CD4-positive, alpha-beta T cell (primary cell): ENCODE results near the gene TMEM167B. TPM values are rescaled to one million over a fixed set of nuclear protein-coding genes. Genes with fewer than 3 reads are reported as not detected.

Experiments used
- ATAC-seq: fragments of 200-7000 bp; cut with Tn5 transposase; one replicate; pipeline ENCODE4 v1.10.0; 2022; ENCODE audit warnings: mild to moderate bottlenecking; ENCODE audit not compliant: poor library complexity
- CTCF ChIA-PET: fragments of 350-600 bp; sonication (Branson Sonifier 250); formaldehyde crosslinking; loops from one replicate; lab custom pipeline; 2021; ENCODE audit warnings: antibody characterized with exemption, inconsistent platforms; lab: Charles Lee
- POLR2A ChIA-PET: fragments of 350-600 bp; sonication (Branson Sonifier 250); formaldehyde crosslinking; loops from one replicate; lab custom pipeline; 2021; ENCODE audit warnings: antibody characterized with exemption, inconsistent platforms; lab: Charles Lee
- DNase-seq, 14 experiments: peaks; one replicate each; pipeline ENCODE4 v3.0.0-alpha.2; 2013 to 2020; ENCODE audit warnings: mixed read lengths in 2 of 14
- H3K27ac ChIP-seq, 2 donors: one replicate each; pipeline versions ENCODE4 v1.5.1 to v1.7.0; 2013; ENCODE audit warnings: low read length in 2 of 2, low read depth in 1 of 2, mild to moderate bottlenecking in 1 of 2
- H3K27me3 ChIP-seq, 2 experiments: 1 replicate in 1 of 2; 2 replicates in 1 of 2; pipeline versions ENCODE4 v1.6.1 to v1.7.0; 2013; ENCODE audit warnings: low read length in 2 of 2, control low read depth in 1 of 2, mild to moderate bottlenecking in 1 of 2, moderate library complexity in 1 of 2; ENCODE audit not compliant: insufficient read depth in 2 of 2, control insufficient read depth in 1 of 2
- H3K36me3 ChIP-seq: one replicate; pipeline ENCODE4 v1.6.1; 2013; ENCODE audit warnings: low read length, control low read depth; ENCODE audit not compliant: insufficient read depth
- H3K4me1 ChIP-seq: one replicate; pipeline ENCODE4 v1.6.1; 2013; ENCODE audit warnings: low read length, control low read depth; ENCODE audit not compliant: insufficient read depth
- H3K4me3 ChIP-seq: one replicate; pipeline ENCODE4 v1.5.1; 2013; ENCODE audit warnings: mild to moderate bottlenecking, low read length, moderate library complexity
- H3K9me3 ChIP-seq, 2 experiments: 1 replicate in 1 of 2; 2 replicates in 1 of 2; pipeline versions ENCODE4 v1.6.1 to v1.7.0; 2013; ENCODE audit warnings: low read length in 2 of 2, mild to moderate bottlenecking in 2 of 2, control low read depth in 1 of 2, moderate library complexity in 1 of 2; ENCODE audit not compliant: control insufficient read depth in 1 of 2, insufficient read depth in 1 of 2
- H3K27ac Mint-ChIP-seq: one replicate; pipeline ENCODE4 v1.8.0; 2020; ENCODE audit warnings: mixed read lengths
- H3K27me3 Mint-ChIP-seq: one replicate; pipeline ENCODE4 v1.8.0; 2021; ENCODE audit warnings: mixed read lengths
- H3K36me3 Mint-ChIP-seq: one replicate; pipeline ENCODE4 v1.8.0; 2021; ENCODE audit warnings: low read depth, mixed read lengths
- H3K4me1 Mint-ChIP-seq: one replicate; pipeline ENCODE4 v1.8.0; 2021; ENCODE audit warnings: low read depth, mixed read lengths
- H3K4me3 Mint-ChIP-seq: one replicate; pipeline ENCODE4 v1.8.0; 2020; ENCODE audit warnings: mild to moderate bottlenecking, mixed read lengths
- H3K9me3 Mint-ChIP-seq: one replicate; pipeline ENCODE4 v1.8.0; 2020; ENCODE audit warnings: mixed read lengths
- CTCF ChIP-seq: fragments of 200-600 bp; IDR thresholded peaks from one replicate; pipeline ENCODE4 v1.8.0; 2022; ENCODE audit warnings: antibody characterized with exemption, mild to moderate bottlenecking
- intact Hi-C, 2 experiments: fragments of 100-400 bp; cut with DNase I in 1 of 2; cut with micrococcal nuclease in 1 of 2; formaldehyde crosslinking; loops; one replicate each; pipeline versions ENCODE4 v1.15.1 to v1.9.0; 2023 to 2025; cut with DNase I, micrococcal nuclease
- polyA plus RNA-seq, 2 donors: library from polyadenylated mRNA; unstranded; fragments of 120-200 nt; gene quantifications; one replicate each; pipeline ENCODE4 v1.2.1, GENCODE V29; 2013
- total RNA-seq, 174 experiments: library from RNA in 2 of 174; stranded (reverse) in 2 of 174; gene quantifications; one replicate each; pipeline ENCODE4 v1.2.3 and lab custom pipeline; 2021 to 2026

The TMEM167B gene
- total RNA-seq, result 10 to 100 TPM; 70.2 to 71.0 TPM
- 39.7 TPM for polyA plus RNA-seq (2013, experiment 1 of 2)
- 38.6 TPM for polyA plus RNA-seq (2013, experiment 2 of 2)
- 34.5 to 131 (median 79.5) reads per million in 172 experiments for total RNA-seq (lab: John Stamatoyannopoulos, UW)

GRCh38 chr1:109090196-109091077 lies at the start of gene TMEM167B:
TMEM167B (plus strand) TSS chr1:109090764; CDS start chr1:109090873, 109 bp downstream.
- no peaks in the 10 kb centered on the region for H3K27me3 ChIP-seq

GRCh38 chr1:109040989-109041620 lies 49.5 kb upstream of the TMEM167B start:
- no peaks in the 10 kb centered on the region for H3K27me3 ChIP-seq
- H3K4me1 ChIP-seq, result peaks cover 14% of the 10 kb centered on the region
- no peaks in the 10 kb centered on the region for H3K9me3 ChIP-seq
- ATAC-seq (peak; percentile 6), DNase-seq (peak in 8 of 14 experiments; percentile 4 to 54 (median 28))
- CTCF ChIA-PET, result no interaction called here
- H3K4me3 Mint-ChIP-seq, result peak overlapping the region; percentile 97
- no peaks in the 10 kb centered on the region for H3K27me3 Mint-ChIP-seq
- H3K4me1 Mint-ChIP-seq, result peaks cover 22% of the 10 kb centered on the region
- H3K27ac Mint-ChIP-seq, result peak overlapping the region; percentile 91
- H3K27ac ChIP-seq, result peak overlapping the region; percentile 69 to 79
- TF ChIP-seq CTCF, result no peak
- peaks cover 5% of the 10 kb centered on the region for H3K36me3 Mint-ChIP-seq
- H3K4me3 ChIP-seq, result peak overlapping the region; percentile 99
- intact Hi-C loops, result loop anchor here (2.0 to 5.0 kb wide), 8 partner anchors 51 to 386 kb away; partner anchors contain the start of genes CLCC1 (in 2 of the 2), ELAPOR1 (in 1 of the 2), PSMA5 (in 1 of the 2) and SARS1 (in 1 of the 2)
- H3K36me3 ChIP-seq, result no peaks in the 10 kb centered on the region
- H3K9me3 Mint-ChIP-seq, result no peaks in the 10 kb centered on the region
- POLR2A ChIA-PET, result interaction anchor here (0.6 to 2.1 kb wide), 11 partner anchors 35 to 394 kb away, joined by 3 to 68 read pairs (median 10); partner anchors contain the start of genes CLCC1, TAF13 and TMEM167B

More at GRCh38 chr1:109090196-109091077, at the start of gene TMEM167B:
- H3K4me3 ChIP-seq, result peak within 1 kb of the TSS; percentile 98
- Mint-ChIP-seq H3K9me3 (no peaks in the 10 kb centered on the region), H3K36me3 (peaks cover 46% of the 10 kb centered on the region), H3K4me1 (peaks cover 44% of the 10 kb centered on the region), H3K27me3 (no peaks in the 10 kb centered on the region), H3K4me3 (peak within 1 kb of the TSS; percentile 97), H3K27ac (peak within 1 kb of the TSS; percentile 94)
- ATAC-seq (peak; percentile 86), DNase-seq (peak; percentile 76 to 94 (median 82))
- TF ChIP-seq CTCF, result no peak
- H3K27ac ChIP-seq, result peak within 1 kb of the TSS; percentile 84 to 98
- ChIA-PET CTCF (interaction anchor here (2.3 to 4.2 kb wide), 3 partner anchors 10 to 23 kb away, joined by 6 to 32 read pairs (median 26); partner anchors contain the start of genes ELAPOR1 and TAF13), POLR2A (interaction anchor here (0.6 to 4.6 kb wide), 20 partner anchors 8 to 944 kb away, joined by 3 to 112 read pairs (median 6); partner anchors contain the start of genes ATXN7L2, CLCC1, ELAPOR1 and HENMT1)
- peaks cover 27% of the 10 kb centered on the region for H3K4me1 ChIP-seq
- peaks cover 0 to 14% of the 10 kb centered on the region in 2 experiments for H3K9me3 ChIP-seq
- intact Hi-C loops, result loop anchor here (1.0 to 5.0 kb wide), 7 partner anchors 10 to 337 kb away; partner anchors contain the start of genes TAF13 (in 2 of the 2), WDR47 (in 2 of the 2), CLCC1 (in 1 of the 2) and PSMA5 (in 1 of the 2)
- H3K36me3 ChIP-seq, result peaks cover 23% of the 10 kb centered on the region
